IPS-NIHi7 (cell line): ENCODE measurements around the gene PRRG1.
A peak's percentile ranks its signal among the peaks of the same experiment; 100 is the strongest.
"Not testable (repeated sequence)": the region's sequence is repeated elsewhere in the genome, so short reads cannot be mapped to it uniquely, and the experiment has no call there.

Experiments used
- DNase-seq: peaks from one replicate; pipeline ENCODE4 v3.0.0; 2012; ENCODE audit warnings: mixed read lengths; ENCODE audit errors: extremely low spot score

PRRG1 gene

GRCh38 chrX:37470711-37471110 lies 121.5 kb downstream of the PRRG1 start:
- no peak for DNase-seq

GRCh38 chrX:37472836-37473235 lies 123.7 kb downstream of the PRRG1 start:
- DNase-seq = no peak

DNA sequence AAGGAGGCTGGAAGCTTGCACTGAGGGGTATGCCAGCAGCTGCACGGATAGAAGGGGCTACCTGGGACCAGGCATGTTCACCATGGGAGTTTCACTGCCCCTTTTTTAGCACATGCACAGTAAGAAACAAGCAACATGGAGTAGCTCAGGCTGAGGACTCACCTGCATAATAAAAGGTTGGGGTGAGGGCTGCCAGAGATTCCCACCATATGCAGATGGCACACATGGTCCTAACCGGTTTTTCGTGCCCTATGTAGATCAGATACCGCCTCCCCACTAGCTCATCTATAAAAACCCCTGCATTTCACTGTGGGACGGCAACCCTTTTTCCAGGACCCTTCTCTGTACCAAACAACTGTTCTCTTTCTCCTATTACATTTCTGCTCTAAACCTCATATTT lies 125.3 kb downstream of the PRRG1 start:
- no peak for DNase-seq

- DNase-seq = peak; percentile 45
Measured at GRCh38 chrX:37476571-37477170, 127.5 kb downstream of the PRRG1 start.

- not testable (repeated sequence) for DNase-seq
Measured at GRCh38 chrX:37484335-37484734, 135.2 kb downstream of the PRRG1 start.

- DNase-seq = no peak
Measured at GRCh38 chrX:37485429-37485828, 136.3 kb downstream of the PRRG1 start.

DNA sequence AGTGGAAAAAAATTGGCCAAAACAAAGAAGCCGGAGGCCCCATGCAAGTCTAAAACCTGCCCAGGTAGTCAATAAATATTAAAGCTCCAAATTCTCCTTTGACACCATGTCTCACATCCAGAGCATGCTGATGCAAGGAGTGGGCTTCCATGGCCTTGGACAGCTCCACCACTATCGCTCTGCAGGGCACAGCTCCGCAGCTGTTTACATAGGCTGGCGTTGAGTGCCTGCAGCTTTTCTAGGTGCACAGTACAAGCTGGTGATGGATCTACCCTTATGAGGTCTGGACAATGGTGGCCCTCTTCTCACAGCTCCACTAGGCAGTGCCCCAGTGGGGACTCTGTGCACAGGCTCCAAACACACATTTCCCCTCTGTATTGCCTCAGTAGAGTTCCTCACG lies 138.1 kb downstream of the PRRG1 start:
- no peak for DNase-seq

DNA sequence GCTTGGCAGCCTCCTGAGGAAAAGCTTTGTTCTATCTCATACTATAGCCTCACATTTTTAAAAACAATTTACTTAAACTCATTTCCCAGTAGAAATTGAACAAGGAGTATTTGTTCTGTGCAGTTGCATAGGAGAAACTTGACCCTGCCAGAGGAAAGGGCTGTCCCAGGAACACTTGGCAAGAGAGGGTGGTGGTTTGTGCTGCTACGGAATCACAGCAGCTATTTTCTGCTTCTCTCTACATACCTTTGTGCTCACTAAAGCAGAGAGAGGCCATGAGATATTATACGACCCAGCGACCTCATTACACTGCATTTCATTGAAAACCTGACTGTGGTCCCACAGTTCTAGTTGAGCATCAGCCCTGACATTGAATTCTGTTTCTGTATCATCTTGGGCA lies 139.2 kb downstream of the PRRG1 start:
- DNase-seq = no peak

DNA sequence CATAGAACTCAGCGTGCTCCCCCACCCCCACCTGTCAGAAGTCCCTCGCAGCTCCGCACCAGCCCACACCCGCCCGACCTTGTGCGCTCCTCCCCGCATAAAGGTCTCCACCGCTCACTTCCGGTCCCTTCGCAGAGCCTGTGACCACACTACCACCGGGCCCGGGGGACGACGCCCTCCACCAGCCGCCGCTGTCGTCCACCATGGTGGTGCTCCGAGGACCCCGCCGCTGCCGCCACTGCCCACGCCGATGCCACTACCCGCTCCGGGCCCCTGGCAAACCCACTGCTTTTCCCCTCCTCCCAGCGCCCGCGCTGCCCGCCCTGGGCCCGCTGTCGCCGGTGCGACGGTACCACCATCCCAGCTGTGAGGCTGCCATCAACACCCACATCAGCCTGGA lies 142.5 kb downstream of the PRRG1 start:
- no peak for DNase-seq

GRCh38 chrX:37495760-37496159 lies 146.6 kb downstream of the PRRG1 start:
- DNase-seq = peak; percentile 36

DNA sequence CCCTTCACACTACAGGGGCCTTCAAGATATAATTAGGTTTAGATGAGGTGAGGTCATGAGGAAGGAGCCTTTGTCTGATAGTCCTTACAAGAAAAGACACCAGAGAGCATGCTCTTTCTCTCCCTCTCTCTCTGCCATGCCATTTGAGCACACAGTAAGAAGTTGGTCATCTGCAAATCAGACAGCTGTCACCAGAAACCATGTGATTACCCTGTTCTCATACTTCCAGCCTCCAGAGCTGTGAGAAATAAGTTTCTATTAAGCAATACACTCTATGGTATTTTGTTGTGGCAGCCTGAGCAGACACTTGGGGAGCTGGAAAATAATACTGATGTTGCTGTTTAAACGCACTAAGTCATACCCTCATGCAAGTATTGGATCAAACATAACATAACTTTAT lies 148.0 kb downstream of the PRRG1 start:
- DNase-seq = not testable (repeated sequence)

DNA sequence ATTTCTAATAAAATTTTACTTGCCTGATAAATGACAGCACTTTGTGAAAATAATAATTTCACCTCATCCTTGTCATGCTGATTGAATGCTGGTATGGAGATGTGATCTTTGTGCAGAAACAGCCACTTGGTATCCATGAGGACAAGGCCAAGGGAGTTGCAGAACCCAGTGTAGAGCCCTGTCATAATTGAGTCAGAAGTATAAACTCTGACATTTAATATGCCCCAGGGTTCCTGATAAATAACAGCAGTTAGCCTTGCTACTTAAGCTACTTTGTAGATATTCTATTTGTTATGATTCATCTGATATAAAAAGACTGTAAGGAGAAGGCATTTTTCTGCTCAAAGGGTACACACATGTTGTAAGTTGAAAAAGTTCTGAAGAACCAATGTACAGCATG lies 149.2 kb downstream of the PRRG1 start:
- DNase-seq = not testable (repeated sequence)

DNA sequence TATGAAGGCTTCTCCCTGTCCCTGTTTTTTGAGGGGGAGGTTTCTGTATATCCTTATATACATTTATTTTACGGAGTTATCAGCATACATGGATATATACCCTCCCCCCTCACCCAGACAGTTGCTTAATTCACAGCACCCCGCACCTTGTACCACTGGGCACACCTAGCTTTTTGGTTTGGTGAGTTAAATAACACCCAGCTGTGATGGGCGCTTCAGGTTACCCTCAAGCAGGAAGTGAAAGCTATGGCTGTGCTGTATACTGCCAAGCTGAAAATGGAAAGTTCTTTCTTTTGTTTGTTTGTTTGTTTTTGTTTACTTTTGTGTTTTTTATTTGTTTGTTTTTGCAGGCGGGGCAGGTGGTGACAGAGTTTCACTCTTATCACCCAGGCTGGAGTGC lies 150.5 kb downstream of the PRRG1 start:
- DNase-seq = not testable (repeated sequence)

- DNase-seq = no peak
Measured at GRCh38 chrX:37504991-37505390, 155.8 kb downstream of the PRRG1 start.
